Tibial artery (tissue), 4 donors: ENCODE results near the gene RAD51D.
A peak's percentile ranks its signal among the peaks of the same experiment; 100 is the strongest.

ENCODE experiments used
- DNase-seq, 2 donors: peaks; one replicate each; pipeline ENCODE4 v3.0.0-alpha.2; 2019
- H3K27ac ChIP-seq, 2 donors: fragments of 200-600 bp; sonication (generic) in 1 of 2; 1 replicate in 1 of 2; 2 replicates in 1 of 2; pipeline ENCODE4 v1.5.1; 2018 to 2019; ENCODE audit warnings: mild to moderate bottlenecking in 1 of 2
- H3K27me3 ChIP-seq, 2 donors: fragments of 200-600 bp; sonication (generic) in 1 of 2; one replicate each; pipeline versions ENCODE4 v1.5.1 to v1.6.0; 2016 to 2019
- H3K36me3 ChIP-seq, 3 donors: fragments of 200-600 bp; sonication (generic) in 2 of 3; one replicate each; pipeline ENCODE4 v1.5.1; 2016 to 2019; ENCODE audit warnings: mild to moderate bottlenecking in 2 of 3
- H3K4me1 ChIP-seq, 4 donors: fragments of 200-600 bp; sonication (generic) in 2 of 4; 1 replicate in 3 of 4; 2 replicates in 1 of 4; pipeline ENCODE4 v1.5.1; 2016 to 2019
- H3K4me3 ChIP-seq, 2 donors: fragments of 200-600 bp; sonication (generic) in 1 of 2; 1 replicate in 1 of 2; 2 replicates in 1 of 2; pipeline ENCODE4 v1.5.1; 2018 to 2019; ENCODE audit warnings: mild to moderate bottlenecking in 2 of 2
- H3K9me3 ChIP-seq, 3 donors: fragments of 200-600 bp; sonication (generic) in 1 of 3; one replicate each; pipeline ENCODE4 v1.5.1; 2016 to 2019
- CTCF ChIP-seq, 2 experiments: fragments of 200-600 bp in 1 of 2; fragments of 450-650 bp in 1 of 2; IDR thresholded peaks; one replicate each; pipeline ENCODE4 v1.5.1; 2017 to 2019; ENCODE audit warnings: antibody characterized with exemption in 2 of 2, mild to moderate bottlenecking in 1 of 2, moderate library complexity in 1 of 2
- intact Hi-C: fragments of 100-400 bp; cut with DNase I; formaldehyde crosslinking; loops from one replicate; pipeline ENCODE4 v1.15.0; 2023; ENCODE audit warnings: low total_unique reads

The RAD51D gene

GRCh38 chr17:35052241-35052610 is 67.4 kb downstream of the RAD51D start:
- H3K27me3 ChIP-seq: no peaks in the 10 kb centered on the region
- H3K4me1 ChIP-seq: peaks cover 0 to 14% (median 0%) of the 10 kb centered on the region in 4 donors
- intact Hi-C loops: no loop called here
- H3K9me3 ChIP-seq: no peaks in the 10 kb centered on the region
- H3K27ac ChIP-seq: peak overlapping the region; percentile 32 to 39
- no peaks in the 10 kb centered on the region for H3K36me3 ChIP-seq
- H3K4me3 ChIP-seq: no peak overlapping the region
- no peak for TF ChIP-seq CTCF (IDR thresholded peaks at IDR 0.05)
- no peak for DNase-seq

GRCh38 chr17:35051579-35052240 is 68.0 kb downstream of the RAD51D start:
- Histone ChIP-seq H3K4me1 (peaks cover 0 to 14% (median 0%) of the 10 kb centered on the region in 4 donors), H3K36me3 (no peaks in the 10 kb centered on the region), H3K27ac (peak overlapping the region; percentile 32 to 39), H3K9me3 (no peaks in the 10 kb centered on the region), H3K4me3 (no peak overlapping the region), H3K27me3 (no peaks in the 10 kb centered on the region)
- no peak for DNase-seq
- no peak for TF ChIP-seq CTCF (IDR thresholded peaks at IDR 0.05)
- intact Hi-C loops: no loop called here

DNA sequence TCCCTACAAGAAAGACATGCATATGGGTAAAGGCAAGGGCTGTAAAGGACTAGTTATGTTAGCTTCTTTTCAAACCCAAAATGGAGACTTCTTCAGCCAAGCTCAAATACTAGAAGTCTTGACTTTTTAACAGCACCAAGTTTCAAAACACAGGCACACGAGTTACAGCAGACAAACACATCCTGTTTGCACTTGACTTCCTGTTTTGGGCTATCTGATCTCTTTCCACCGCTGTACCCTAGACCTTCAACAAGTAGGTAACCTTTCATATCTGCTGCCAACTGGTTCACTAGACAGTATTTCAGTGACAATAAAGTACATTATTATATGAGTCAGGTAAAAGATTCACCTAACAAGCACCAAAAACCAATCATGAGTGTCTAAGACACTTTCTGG is 68.5 kb downstream of the RAD51D start:
- intact Hi-C loops: no loop called here
- no peaks in the 10 kb centered on the region for H3K36me3 ChIP-seq
- TF ChIP-seq CTCF (IDR thresholded peaks at IDR 0.05): no peak
- H3K27me3 ChIP-seq: no peaks in the 10 kb centered on the region
- no peaks in the 10 kb centered on the region for H3K9me3 ChIP-seq
- DNase-seq: no peak
- H3K27ac ChIP-seq: peak overlapping the region; percentile 32 to 39
- H3K4me1 ChIP-seq: peaks cover 0 to 14% (median 0%) of the 10 kb centered on the region in 4 donors
- no peak overlapping the region for H3K4me3 ChIP-seq

- no peaks in the 10 kb centered on the region for H3K36me3 ChIP-seq
- no peaks in the 10 kb centered on the region for H3K27me3 ChIP-seq
- no peak for TF ChIP-seq CTCF (IDR thresholded peaks at IDR 0.05)
- H3K9me3 ChIP-seq: no peaks in the 10 kb centered on the region
- intact Hi-C loops: no loop called here
- no peak for DNase-seq
- no peak overlapping the region for H3K4me3 ChIP-seq
- H3K27ac ChIP-seq: no peak overlapping the region
- H3K4me1 ChIP-seq: peaks cover 0 to 14% (median 0%) of the 10 kb centered on the region in 4 donors
These were observed 69.5 kb downstream of the RAD51D start for GRCh38 chr17:35050170-35050569.

DNA sequence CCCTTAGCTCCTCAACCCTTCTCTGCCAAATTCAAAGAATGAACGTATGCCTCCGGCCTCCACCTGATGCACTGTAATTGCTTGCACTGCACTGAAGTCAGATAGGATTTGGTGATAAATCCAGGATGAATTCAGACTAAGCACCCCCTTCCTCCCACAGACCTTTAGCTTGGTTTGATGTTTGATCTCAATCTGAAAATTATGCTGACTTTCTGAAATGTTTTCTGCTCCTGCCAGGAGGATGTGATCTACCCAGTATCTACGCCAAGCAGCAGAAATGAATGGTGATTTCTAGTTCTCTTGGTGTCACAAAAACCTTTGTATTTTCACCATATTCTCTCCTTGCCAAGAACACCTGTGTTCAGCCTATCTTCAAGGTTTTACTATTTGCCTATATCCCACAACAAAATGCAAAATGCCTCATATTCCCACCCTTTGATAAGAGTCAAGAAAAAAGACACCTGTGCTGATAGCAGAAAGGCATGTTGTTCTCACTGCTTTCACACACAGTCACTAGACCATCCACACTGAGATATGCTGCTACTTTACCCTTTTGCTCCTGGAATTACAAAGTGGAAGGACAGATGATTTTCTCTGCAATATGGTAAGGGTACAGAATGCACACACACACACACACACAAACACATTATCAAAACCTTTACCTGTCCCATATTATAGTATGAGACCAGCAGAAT is 70.8 kb downstream of the RAD51D start:
- H3K4me1 ChIP-seq: peaks cover 0 to 14% (median 0%) of the 10 kb centered on the region in 4 donors
- no peak overlapping the region for H3K4me3 ChIP-seq
- intact Hi-C loops: no loop called here
- TF ChIP-seq CTCF (IDR thresholded peaks at IDR 0.05): no peak
- H3K36me3 ChIP-seq: no peaks in the 10 kb centered on the region
- H3K27ac ChIP-seq: no peak overlapping the region
- H3K9me3 ChIP-seq: no peaks in the 10 kb centered on the region
- no peak for DNase-seq
- no peaks in the 10 kb centered on the region for H3K27me3 ChIP-seq
